ENCODE measurements around the gene SLC26A9.

Gene SLC26A9

DNA sequence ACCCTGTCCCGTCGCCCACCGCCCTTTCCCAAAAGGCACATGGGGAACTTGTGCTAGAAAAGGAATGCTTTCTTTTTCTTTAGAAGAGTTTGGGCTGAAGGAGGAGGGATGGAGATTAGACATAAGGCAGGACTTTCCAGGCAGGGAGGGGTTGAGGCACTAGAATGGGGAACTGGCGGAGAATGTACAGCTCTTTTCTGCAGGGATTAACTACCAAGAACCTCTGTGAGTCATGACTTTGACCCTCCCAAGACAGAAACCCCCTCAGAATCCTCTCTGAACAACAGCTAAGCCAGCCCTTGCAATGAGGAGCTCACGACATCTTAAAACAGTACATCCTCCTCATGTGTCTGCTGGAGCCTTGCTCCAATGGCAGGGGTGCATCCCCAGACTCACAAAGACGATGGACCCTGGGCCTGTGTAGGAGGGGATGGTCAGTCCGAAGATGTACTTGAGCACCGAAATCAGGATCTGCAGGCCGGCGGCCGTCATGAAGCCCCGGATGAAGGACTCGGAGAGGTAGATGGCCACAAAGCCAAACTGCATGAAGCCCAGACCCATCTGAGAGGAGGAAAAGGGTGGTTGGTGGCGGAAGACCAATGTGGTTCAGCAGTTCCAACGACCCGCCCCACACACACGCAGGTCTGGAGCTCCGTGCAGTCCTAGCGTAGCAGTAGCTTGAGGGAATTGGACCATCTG lies 13.6 kb downstream of the SLC26A9 start:
- H3K27ac ChIP-seq, result no peak overlapping the region
- DNase-seq (ENCODE audit: low read depth, low spot score), result no peak

DNA sequence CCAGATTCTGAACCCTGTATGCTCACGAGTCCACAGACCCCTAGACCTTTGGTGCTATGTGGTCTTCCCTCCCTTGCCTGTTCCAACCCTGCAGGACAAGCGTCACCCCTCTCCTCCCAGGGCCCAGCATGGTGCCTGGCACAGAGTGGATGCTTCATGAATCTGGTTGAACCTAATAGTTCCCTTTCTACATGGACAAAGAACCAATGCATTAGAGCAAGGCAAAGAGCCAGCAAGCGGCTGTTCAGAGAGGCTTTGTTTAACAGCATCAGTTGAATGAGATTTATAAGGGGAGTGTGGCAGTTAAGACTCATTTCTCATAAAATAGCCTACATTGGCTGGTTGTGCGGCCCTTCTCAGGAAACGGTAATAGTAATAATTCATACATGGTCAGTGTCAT lies 14.9 kb downstream of the SLC26A9 start:
- H3K27ac ChIP-seq, result no peak overlapping the region
- DNase-seq (ENCODE audit: low read depth, low spot score), result no peak

DNA sequence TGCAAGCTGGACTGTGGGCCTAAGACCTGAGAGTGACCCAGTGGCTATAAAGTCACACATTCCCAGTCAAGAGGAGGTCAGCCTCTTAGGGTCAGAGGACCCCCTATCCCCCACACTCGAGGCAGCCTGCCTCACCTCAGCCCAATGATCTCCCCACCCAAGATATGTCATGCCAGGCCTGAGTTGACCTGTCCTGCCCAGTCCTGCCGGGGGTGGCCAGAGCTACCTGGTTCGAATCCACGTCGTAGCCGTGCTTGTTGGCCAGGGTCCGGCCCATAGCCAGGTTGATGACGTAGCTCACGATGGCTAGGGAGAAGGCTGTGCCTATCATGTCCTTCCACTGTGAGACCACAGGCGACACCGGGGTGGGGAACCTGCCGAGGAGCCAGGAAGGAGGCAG lies 15.6 kb downstream of the SLC26A9 start:
- DNase-seq (ENCODE audit: low read depth, low spot score), result no peak
- H3K27ac ChIP-seq, result no peak overlapping the region

DNA sequence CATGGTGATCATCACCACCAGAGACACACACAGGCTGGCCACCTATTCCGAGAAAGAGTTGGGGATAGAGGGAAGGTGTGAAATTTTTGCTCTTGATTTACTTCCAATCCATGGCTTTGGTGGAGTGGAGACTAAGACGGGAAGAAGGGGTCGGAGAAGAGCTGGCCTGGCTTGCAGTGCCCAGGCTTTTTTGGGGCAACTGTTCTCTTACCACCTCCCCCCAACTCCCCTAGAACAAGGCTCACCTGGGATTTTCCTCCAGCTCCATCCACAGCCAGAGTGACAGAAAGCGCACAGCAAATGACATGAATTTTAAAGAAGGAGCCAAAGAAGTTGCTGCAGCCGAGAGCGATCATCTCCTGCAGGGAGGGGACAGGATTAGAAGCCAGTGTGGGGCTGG lies 16.0 kb downstream of the SLC26A9 start:
- H3K27ac ChIP-seq, result no peak overlapping the region
- DNase-seq (ENCODE audit: low read depth, low spot score), result no peak

DNA sequence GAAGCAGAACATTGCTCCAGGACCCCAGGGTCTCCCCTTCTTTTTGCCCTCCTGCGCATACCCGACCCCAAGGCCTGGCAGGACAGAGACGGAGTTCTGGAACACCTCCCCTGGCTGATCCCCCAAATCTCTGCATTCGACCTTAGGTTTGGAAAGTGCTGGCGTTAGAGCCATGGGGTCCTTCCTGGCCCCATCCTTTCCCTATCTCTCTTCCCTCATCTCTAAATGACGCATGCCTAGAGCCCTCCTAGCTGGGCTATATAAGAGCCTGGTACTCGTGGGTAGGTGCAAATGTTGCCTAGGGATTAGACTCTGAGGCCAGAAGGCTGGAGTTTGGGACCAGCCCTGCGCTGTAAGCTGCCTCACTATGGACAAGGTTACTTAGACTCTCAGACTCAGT lies 16.6 kb downstream of the SLC26A9 start:
- no peak for DNase-seq (ENCODE audit: low read depth, low spot score)
- no peak overlapping the region for H3K27ac ChIP-seq

DNA sequence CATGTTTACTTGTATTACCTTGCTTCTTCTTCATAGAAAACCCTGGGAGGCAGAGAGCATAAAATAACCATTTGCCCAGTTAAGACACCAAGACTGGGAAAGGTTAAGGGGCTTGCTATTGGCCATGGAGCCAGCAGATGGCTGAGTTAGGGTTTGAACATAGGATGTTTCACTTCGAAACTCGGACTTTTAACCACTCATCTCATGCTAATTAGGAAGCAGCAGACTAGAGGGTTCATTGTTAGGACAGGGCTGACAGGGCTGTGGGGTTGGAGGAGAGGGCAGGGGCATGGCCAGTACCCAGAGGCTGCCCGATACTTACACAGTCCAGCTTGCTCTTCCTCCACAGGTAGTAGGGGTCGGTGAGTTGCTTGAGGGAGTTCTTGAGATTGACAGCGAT lies 17.0 kb downstream of the SLC26A9 start:
- no peak overlapping the region for H3K27ac ChIP-seq
- no peak for DNase-seq (ENCODE audit: low read depth, low spot score)

DNA sequence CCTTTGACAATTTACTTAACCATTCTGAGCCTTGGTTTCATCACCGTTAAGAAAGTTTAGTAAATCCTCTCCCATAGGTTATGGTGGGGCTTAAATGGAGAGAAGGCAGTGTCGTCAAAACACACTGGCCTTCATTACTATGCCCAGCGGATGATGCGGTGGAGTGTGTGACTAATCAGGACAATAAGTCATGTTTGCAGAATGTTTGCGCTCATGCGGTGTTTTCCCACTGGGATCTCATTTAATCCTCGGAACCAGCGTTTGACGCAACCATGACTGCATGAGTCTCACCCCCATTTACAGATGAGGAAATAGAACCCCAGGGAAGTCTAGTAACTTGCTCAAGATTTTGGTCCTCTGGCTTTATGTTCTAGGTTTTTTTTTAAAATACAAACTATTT lies 17.5 kb downstream of the SLC26A9 start:
- H3K27ac ChIP-seq, result no peak overlapping the region
- peak; percentile 26 for DNase-seq (ENCODE audit: low read depth, low spot score)

DNA sequence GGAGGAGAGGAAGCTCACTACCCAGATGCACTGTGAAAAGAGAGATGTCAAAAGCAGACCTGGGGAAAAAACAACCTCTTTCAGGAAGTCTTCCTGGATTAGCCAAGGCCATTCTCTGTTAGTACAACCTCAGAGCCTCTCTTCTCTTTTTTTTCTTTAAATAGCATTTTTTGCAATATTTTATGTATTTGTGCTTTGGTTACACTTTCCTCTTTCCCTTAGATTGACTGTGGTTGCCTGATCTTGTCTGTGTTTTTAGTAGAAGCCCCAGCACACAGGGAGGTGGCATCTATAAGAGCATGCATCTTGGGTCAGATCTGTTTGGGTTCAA lies 18.8 kb downstream of the SLC26A9 start:
- H3K27ac ChIP-seq, result no peak overlapping the region
- no peak for DNase-seq (ENCODE audit: low read depth, low spot score)

DNA sequence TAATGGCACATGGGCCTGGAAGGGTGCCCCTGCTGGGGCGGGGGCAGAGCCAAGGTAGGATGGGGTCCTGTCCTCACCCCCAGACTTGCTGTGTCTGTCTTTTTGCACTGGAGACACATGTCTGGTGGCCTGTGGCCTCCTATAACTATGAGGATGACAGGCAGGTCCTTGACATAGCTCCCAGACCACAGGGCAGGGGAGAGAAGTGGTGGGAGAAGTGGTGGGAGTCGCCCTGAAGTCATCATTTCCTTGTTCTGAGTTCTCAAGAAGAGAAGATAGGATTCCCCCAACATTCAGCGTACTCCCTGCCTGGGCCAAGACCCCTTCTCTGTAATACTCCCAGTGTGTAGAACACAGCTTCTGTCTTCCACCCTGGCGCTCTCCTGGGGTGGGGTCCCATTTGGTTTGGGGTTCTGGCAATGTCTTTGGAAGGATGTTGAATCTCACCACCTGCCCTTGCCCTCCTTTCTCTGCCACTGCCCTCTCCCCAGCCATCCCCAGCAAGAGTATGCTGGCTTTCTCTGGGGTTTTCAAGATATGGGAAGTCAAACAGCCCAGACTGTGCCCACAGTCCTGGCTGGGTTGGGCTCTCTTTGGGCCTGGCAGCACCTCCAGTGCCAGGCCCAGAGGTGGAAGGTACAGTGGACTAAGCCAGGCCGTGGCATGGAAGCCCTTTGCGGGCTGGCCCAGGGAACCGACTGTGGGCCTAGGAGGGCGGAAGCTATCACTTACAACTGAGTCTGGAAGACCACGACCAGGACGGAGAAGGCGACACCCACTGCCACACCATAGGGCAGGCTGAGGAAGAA lies 19.4 kb downstream of the SLC26A9 start:
- no peak for DNase-seq (ENCODE audit: low read depth, low spot score)
- H3K27ac ChIP-seq, result no peak overlapping the region

DNA sequence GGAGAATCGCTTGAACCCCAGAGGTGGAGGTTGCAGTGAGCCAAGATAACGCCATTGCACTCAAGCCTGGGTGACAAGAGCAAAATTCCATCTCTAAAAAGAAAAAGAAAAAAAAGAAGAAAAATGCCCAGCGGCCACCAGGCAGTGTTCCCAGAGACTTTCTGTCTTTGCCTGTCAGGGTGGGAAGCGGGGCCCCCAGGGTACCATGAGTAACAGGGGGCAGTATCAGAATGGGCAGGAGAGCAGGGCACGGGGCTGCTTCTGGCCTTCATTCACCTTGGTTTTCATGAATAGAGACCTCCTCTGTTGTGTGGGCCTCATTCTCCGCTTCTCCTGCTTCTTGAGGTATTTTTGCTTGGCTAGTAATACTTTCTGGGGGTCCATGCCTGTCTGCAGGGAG lies 20.4 kb downstream of the SLC26A9 start:
- no peak for DNase-seq (ENCODE audit: low read depth, low spot score)
- H3K27ac ChIP-seq, result no peak overlapping the region

DNA sequence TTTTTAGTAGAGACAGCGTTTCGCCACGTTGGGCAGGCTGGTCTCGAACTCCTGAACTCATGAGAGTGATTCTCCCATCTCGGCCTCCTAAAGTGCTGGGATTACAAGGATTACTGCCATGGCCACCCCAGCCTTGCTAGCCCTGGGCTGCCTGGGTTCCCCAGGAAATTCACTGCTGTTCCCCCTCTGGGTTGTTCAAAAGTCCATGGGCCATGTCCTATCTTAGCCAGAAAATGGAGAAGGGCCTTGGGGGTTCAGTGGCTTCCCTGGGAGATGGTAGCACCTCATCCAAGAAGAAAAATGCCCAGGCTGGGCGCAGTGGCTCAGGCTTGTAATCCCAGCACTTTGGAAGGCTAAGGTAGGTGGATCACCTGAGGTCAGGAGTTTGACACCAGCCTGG lies 20.9 kb downstream of the SLC26A9 start:
- no peak for DNase-seq (ENCODE audit: low read depth, low spot score)
- H3K27ac ChIP-seq, result no peak overlapping the region

DNA sequence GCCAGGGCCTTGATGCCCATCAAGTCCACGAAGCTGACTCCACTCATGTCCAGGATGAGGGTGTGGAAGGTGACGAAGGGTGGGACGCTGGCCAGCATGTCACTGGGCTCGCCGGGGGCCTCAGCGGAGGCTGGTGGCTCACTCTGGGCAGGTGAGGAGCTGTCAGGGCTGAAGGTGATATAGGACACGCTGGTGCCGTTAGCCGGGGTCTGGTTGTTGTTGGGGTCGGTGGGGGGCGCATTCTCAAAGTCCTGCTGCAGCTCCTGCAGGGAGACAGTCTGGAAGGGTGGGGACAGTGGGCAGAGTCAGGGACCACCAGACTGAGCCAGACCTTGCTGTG lies 21.7 kb downstream of the SLC26A9 start:
- no peak for DNase-seq (ENCODE audit: low read depth, low spot score)
- no peak overlapping the region for H3K27ac ChIP-seq

DNA sequence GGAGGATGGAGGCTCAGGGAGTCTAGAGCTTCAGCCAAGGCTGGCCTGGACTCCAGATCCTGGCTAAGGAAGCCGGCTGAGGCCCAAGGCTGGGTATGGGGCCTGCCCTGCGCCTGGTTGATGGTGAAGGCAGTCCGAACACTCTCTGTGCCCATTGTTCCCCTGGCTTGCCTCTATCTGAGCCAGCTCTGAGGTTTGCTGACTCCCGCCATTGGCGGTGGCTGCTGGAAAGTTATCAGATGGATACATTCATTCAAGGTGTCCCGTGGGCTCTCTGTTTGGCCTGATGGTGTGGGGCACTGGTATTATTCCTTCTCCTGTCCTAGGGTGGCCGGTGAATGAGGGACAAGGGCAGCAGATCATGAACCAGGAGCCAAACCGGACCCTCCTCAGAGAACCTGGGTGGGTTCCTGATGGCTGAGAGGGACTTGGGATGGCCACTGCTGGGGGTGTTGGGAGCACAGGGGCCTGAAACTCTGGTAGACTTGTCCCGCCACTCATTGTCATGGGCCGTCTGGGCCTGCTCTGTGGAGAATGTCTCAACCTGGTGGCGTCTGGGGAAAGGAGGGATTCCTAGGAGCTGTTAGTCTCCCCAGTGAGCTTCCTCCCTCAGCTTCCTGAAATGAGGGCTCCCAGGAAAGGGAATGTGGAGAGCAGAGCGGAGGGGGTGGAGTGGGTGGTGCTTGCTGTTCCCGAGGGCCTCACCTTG lies 22.2 kb downstream of the SLC26A9 start:
- no peak overlapping the region for H3K27ac ChIP-seq
- DNase-seq (ENCODE audit: low read depth, low spot score), result no peak

DNA sequence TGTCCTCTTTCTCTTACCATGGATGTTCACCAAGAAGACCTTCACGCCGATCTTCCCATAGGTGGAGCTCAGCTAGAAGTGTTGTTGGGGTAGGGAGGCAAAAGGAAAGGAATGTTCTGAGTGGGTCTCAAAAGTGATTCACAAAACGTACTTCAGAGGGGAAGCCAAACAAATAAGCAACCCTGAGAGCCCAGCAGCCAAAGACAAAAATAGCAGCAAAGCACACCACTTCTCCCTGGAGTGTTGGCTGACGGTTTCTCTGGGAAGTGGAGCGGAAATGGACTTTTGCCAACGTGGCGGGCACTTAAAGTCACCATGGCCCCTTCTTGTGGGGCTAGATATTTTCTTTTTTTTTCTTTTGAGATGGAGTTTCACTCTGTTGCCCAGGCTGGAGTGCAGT lies 23.1 kb downstream of the SLC26A9 start:
- H3K27ac ChIP-seq, result no peak overlapping the region

DNA sequence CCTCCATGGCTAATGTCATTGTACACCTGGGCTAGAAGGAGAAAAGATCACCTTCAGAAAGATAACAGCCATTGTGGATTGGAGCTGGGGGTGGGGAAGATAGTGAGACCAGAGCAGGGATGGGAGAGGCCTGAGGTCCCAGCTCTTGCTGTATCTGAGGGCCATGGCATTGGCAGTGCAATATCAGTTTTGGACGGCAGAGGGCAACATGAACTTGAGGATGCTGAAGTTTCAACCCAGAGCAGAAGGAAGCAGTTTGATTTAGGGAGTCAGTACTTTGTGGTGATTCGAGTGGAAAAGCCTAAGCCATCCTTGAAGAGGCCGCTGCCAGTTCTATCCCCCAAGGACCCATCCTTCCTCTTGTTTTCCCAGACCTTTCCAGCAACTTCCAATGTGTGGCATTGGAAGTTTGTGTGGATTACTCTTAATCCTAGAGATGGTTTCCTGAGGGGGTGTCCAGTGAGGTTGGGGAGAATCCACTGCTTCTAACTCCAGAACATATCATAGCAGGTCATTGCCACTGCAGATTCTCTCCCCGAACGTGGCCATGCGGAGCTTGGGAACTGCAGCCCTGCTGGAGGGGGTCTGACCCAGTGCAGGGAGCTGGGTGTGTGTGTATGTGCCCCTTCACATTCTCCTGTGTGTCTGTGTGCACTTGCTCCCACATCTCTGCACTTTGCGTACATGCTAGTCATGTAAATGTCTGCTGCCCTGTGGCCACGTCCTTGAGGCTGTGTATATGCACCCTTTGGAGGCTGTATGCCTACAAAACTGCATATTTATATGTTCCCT lies 24.1 kb downstream of the SLC26A9 start:
- DNase-seq (ENCODE audit: low read depth, low spot score), result peak; percentile 40
- no peak overlapping the region for H3K27ac ChIP-seq

More for the DNA sequence above, 23.1 kb downstream of the SLC26A9 start:
- no peak for DNase-seq (ENCODE audit: low read depth, low spot score)

DNA sequence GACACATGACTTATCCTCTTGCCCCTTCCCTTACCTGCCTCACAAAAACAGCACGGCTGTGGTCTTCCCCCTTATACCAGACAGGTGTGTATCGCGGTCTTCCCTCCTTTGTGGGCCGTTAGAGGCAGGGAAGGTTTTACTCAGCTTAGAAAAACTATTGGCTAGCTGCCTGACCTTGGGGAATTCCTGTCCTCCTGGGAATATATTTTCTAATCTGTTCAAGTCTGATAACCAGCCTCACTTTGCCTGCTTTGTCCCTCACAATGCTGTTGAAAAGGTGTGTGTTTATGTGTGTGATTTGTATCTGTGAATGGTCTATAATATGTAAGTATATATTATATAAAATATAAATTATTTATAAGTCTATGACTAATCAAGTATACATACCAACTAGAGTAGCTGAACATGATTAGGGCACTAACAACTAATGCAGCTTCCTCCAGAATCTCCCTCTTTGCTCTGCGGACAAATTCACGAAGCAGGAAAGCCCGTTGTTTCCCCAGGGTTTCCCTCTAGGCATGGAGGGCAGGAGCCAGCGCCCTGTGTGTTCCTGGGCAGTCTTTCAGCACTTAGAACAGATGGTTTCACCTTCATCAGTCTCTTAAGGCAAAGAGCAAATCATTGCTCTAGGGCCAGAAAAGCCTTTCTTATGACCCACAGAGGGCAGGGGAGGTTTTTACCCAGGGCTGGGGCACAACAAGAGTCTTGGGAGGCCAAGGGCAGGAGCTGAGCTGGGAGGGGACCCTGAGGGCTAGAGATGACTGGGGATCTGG lies 25.6 kb downstream of the SLC26A9 start:
- DNase-seq (ENCODE audit: low read depth, low spot score), result no peak
- no peak overlapping the region for H3K27ac ChIP-seq

DNA sequence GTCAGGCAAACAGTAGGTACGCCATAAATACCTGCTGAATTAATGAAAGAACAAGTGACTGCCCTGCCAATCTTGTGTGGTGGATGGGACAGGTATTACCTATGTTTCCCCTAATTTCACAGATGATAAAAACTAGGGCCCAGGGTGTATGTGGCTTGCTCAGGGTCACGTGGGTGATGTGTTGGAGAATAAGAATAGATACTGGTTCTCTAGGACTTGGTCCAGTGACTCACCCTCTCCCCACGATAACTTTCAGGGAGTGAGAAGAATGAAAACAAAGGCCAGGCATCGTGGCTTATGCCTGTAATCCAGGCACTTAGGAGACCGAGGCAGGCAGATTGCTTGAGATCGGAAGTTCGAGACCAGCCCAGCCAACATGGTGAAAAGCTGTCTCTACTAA lies 26.7 kb downstream of the SLC26A9 start:
- no peak overlapping the region for H3K27ac ChIP-seq
- no peak for DNase-seq (ENCODE audit: low read depth, low spot score)

DNA sequence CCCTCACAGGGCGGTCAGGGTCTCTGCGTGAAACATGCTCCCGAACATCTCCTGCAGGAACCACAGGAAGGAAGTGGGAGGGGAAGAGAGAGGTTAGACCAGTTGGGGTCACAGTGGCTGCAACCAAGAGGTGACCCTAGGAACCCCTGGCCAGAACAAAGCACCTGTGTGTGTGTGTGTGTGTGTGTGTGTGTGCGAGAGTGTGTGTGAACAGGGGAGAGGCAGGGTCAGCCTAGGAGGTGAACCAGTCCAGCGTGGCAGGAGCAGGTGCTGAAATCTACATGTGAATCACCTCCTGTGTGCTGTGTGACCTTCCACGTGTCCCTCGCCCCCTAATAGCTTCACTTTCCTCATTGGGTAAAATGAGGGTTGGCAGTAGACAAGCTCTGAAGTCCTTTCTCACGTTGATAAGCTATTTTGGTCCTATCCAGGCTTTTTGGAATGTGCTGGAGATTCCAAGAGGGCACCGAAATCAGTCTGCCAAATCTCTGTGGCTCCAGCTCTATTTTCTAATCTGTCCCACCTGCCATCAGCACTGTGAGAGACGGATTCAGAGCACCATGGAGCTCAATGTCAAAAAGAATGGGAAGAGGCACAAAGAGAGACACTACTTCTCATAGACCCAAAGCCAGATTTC lies 27.8 kb downstream of the SLC26A9 start:
- DNase-seq (ENCODE audit: low read depth, low spot score), result no peak
- no peak overlapping the region for H3K27ac ChIP-seq

DNA sequence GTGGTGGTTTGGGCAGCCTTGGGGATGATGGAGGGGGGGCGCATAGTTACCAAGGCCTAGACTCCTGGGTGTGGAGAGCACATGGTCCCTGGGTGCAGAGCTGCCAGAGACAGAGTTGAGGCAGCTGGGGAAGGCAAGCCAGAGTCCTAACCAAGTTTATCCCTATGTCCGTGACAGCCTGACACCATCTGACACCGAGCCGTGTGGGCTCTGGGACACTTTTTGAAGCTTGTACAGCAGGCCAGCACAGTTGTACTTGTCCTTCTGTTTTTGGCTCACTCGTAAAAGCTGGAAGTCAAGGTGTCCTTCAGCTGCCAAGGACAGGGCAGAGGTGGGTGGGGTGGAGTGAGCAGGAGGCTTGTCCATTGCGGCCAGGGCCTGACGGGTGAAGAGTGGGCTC lies 28.5 kb downstream of the SLC26A9 start:
- no peak for DNase-seq (ENCODE audit: low read depth, low spot score)
- no peak overlapping the region for H3K27ac ChIP-seq

DNA sequence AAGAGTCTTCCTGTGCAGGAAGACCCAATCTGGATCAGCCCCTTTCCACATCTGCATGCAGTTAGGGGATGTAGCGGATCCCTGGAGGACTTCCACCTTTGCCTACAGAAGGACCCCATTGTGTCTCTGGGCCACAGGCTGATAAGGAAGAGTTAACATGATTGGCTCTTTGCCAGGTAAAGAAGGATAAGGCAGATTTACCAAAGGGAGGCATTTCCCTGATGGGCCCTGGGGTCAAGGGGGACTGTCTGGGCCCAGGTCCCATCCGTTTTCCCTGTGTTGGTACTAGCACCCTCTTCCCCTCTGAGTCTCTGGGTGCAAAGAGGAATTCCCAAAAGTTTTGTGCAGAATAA lies 29.1 kb downstream of the SLC26A9 start:
- DNase-seq (ENCODE audit: low read depth, low spot score), result no peak
- H3K27ac ChIP-seq, result no peak overlapping the region
